GM19468 (cell line): Measurements from ENCODE around the gene BDKRB2.

Experiments
- ATAC-seq: cut with Tn5 transposase; IDR thresholded peaks from one replicate; pipeline ENCODE4 v1.9.1; 2021; ENCODE audit warnings: mild to moderate bottlenecking, moderate library complexity, moderate number of reproducible peaks; ENCODE audit not compliant: unreplicated experiment; ENCODE audit errors: extremely low read depth

The BDKRB2 gene

GRCh38 chr14:96264853-96265252 is 60.2 kb downstream of the BDKRB2 start:
- ATAC-seq = no peak

- no peak for ATAC-seq
These were observed 60.9 kb downstream of the BDKRB2 start for GRCh38 chr14:96265383-96266095.

GRCh38 chr14:96267336-96267735 is 62.7 kb downstream of the BDKRB2 start:
- ATAC-seq = no peak

- no peak for ATAC-seq
These were observed 63.3 kb downstream of the BDKRB2 start for GRCh38 chr14:96267916-96268315.

- ATAC-seq = no peak
These were observed 64.1 kb downstream of the BDKRB2 start for GRCh38 chr14:96268431-96269358.

GRCh38 chr14:96269359-96269710 is 64.7 kb downstream of the BDKRB2 start:
- no peak for ATAC-seq

- no peak for ATAC-seq
These were observed 66.2 kb downstream of the BDKRB2 start for GRCh38 chr14:96270565-96271420.

GRCh38 chr14:96271421-96271762 is 66.8 kb downstream of the BDKRB2 start:
- ATAC-seq = no peak

GRCh38 chr14:96272777-96273473 is 68.3 kb downstream of the BDKRB2 start:
- no peak for ATAC-seq

- ATAC-seq = no peak
These were observed 69.0 kb downstream of the BDKRB2 start for GRCh38 chr14:96273629-96274028.

- ATAC-seq = no peak
These were observed 69.5 kb downstream of the BDKRB2 start for GRCh38 chr14:96274122-96274521.

- no peak for ATAC-seq
These were observed 69.9 kb downstream of the BDKRB2 start for GRCh38 chr14:96274543-96274942.

- no peak for ATAC-seq
These were observed 70.8 kb downstream of the BDKRB2 start for GRCh38 chr14:96275177-96276112.

- ATAC-seq = no peak
These were observed 73.3 kb downstream of the BDKRB2 start for GRCh38 chr14:96277890-96278289.

- ATAC-seq = no peak
These were observed 74.9 kb downstream of the BDKRB2 start for GRCh38 chr14:96279564-96279963.

- ATAC-seq = no peak
These were observed 75.5 kb downstream of the BDKRB2 start for GRCh38 chr14:96280104-96280503.

GRCh38 chr14:96281486-96281885 is 76.8 kb downstream of the BDKRB2 start:
- no peak for ATAC-seq

- ATAC-seq = no peak
These were observed 79.4 kb downstream of the BDKRB2 start for GRCh38 chr14:96284008-96284407.

GRCh38 chr14:96284430-96284829 is 79.8 kb downstream of the BDKRB2 start:
- no peak for ATAC-seq
